AG10803 (cell line): ENCODE data around the gene BPI.
"Not testable (repeated sequence)": the region's sequence is repeated elsewhere in the genome, so short reads cannot be mapped to it uniquely, and the experiment has no call there.

Experiments
- DNase-seq: peaks from one replicate; pipeline ENCODE4 v3.0.0; 2010; ENCODE audit warnings: low read depth
- H3K4me3 ChIP-seq: 2 replicates; pipeline ENCODE4 v1.5.1; 2011; ENCODE audit warnings: mild to moderate bottlenecking, low read length, control low read depth
- TF ChIP-seq, protein P1 (sequence below): conservative IDR thresholded peaks from 2 replicates; pipeline ENCODE4 v1.5.1; 2011; ENCODE audit warnings: mild to moderate bottlenecking, low read length, control low read depth, inconsistent platforms

The BPI gene

DNA sequence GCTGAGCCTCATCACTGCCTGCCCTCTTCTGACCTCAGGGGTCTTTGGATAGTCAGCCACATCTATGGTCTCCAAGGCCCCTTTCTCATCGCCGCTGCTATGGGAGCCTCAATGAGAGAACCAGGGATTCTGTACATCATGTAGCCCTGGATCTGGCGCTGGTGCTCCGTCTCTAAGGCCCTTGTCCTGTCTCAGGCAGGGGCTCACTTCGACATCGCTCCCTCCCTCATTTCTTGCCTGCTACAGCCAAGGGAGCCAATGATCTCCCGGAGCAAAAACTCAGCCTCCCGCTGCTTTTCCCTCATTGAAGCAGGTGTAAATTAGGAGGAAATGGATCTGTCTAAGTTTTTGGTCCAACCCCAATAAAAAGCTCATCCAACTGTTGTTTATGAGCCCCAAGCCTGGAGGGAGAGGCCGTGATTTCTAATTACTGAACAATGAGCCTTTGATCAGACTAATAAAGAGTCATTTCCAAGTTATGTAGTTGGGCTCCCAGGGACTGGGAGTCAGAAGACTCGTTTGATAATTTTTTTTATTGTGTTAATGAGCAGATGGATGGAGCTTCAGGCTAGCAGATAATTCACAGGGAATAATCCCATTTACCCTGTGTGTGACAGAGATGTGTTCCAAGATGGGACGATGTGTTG lies 73.2 kb downstream of the BPI start:
- TF ChIP-seq, protein P1, sequence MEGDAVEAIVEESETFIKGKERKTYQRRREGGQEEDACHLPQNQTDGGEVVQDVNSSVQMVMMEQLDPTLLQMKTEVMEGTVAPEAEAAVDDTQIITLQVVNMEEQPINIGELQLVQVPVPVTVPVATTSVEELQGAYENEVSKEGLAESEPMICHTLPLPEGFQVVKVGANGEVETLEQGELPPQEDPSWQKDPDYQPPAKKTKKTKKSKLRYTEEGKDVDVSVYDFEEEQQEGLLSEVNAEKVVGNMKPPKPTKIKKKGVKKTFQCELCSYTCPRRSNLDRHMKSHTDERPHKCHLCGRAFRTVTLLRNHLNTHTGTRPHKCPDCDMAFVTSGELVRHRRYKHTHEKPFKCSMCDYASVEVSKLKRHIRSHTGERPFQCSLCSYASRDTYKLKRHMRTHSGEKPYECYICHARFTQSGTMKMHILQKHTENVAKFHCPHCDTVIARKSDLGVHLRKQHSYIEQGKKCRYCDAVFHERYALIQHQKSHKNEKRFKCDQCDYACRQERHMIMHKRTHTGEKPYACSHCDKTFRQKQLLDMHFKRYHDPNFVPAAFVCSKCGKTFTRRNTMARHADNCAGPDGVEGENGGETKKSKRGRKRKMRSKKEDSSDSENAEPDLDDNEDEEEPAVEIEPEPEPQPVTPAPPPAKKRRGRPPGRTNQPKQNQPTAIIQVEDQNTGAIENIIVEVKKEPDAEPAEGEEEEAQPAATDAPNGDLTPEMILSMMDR = no peak
- DNase-seq = no peak
- H3K4me3 ChIP-seq = no peak overlapping the region

DNA sequence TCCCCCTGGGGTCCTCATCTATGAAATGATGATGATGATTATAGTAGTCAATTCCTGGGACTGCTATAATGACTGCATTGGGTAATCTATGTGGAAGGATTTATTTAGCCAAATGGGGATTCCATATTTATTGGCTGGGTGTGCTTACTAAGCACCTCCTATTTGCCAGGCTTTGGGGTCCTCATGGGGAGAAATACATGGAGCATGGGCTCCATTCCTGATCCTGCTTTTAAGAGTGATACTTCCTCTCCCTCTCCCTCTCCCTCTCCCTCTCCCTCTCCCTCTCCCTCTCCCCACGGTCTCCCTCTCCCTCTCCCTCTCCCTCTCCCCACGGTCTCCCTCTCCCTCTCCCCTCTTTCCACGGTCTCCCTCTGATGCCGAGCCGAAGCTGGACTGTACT lies 73.9 kb downstream of the BPI start:
- not testable (repeated sequence) for DNase-seq, H3K4me3 ChIP-seq

DNA sequence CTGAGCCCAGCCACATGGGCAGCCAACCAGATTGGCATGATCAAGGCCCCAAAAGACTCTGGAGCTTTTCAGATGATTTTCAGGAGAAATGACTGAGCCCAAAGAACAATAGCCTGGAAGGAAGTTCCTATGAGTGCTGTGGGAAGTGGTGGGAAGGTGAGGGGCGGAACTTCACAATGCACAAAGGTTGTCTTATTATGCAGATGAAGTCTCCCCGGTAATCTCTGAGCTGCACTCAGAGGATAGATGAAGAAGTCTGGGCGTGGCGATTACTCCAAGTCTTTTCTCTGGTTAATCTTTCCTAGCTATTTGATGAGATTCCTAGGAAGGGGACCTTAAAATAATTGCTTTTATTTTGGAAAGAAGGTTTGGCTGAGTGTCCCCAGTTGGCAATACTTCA lies 79.2 kb downstream of the BPI start:
- H3K4me3 ChIP-seq = no peak overlapping the region
- TF ChIP-seq, protein P1 = no peak
- DNase-seq = no peak

DNA sequence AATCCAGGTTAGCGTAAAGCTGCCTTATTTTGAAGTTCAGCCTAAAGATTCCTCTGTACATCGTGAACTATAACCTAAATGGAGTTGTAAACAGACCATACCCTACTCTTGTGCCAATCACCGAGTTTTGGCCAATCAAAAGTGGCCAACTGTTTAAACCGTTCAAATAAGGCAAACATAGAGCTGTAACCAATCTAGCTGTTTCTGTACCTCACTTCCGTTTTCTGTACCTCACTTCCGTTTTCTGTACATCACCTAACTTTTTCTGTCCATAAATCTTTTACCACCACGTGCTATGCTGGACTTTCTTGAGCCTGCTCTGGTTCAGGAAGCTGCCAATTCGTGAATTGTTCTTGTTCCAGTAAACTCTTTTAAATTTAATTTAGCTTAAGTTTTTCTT lies 82.0 kb downstream of the BPI start:
- TF ChIP-seq, protein P1 = no peak
- H3K4me3 ChIP-seq = no peak overlapping the region
- no peak for DNase-seq

DNA sequence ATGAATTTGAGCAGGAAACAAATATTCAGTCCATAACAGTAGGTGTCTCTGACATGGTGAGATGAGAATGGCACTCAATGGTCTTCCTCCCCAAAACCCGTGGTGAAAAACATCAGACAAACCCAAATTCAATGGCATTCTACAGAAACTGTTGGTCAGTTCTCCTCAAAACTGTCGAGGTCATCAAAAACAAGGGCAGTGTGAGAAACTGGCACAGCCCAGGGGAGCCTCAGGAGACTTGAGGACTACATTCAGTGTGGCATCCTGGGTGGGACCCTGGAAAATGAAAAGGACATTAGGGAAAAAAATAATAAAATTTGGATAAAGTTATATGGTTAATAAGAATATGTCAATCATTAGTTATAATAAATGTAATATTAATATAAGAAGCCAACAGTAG lies 82.9 kb downstream of the BPI start:
- no peak overlapping the region for H3K4me3 ChIP-seq
- no peak for DNase-seq
- TF ChIP-seq, protein P1 = no peak
